Measurements from ENCODE around the gene FMNL2.

- TF ChIP-seq POLR2A (IDR thresholded peaks at IDR 0.05; ENCODE audit: low read depth, low read length) = no peak
- TF ChIP-seq SPI1 (IDR thresholded peaks at IDR 0.05; ENCODE audit: low read depth, low read length) = no peak
- TF ChIP-seq POLR2AphosphoS5 (IDR thresholded peaks at IDR 0.05; ENCODE audit: low read depth, low read length) = no peak
- no peak for TF ChIP-seq TAF1 (IDR thresholded peaks at IDR 0.05; ENCODE audit: low read depth, low read length)
- TF ChIP-seq PAX5 (IDR thresholded peaks at IDR 0.05; ENCODE audit: insufficient read depth, low read length, severe bottlenecking) = no peak
Measured at GRCh38 chr2:152676461-152676860, 341.5 kb downstream of the FMNL2 start.
